BJ (cell line): Measurements from ENCODE around the gene TGFB3. TPM values are rescaled to one million over a fixed set of nuclear protein-coding genes. Genes with fewer than 3 reads are reported as not detected.

Experiments used
- CTCF ChIA-PET: fragments of 350-600 bp; formaldehyde crosslinking; extraction: SDS; loops from one replicate; lab custom pipeline; 2021; ENCODE audit warnings: antibody characterized with exemption, inconsistent platforms; lab: Yijun Ruan, JAX
- POLR2A ChIA-PET: fragments of 300-600 bp; sonication (Branson Sonifier 250); formaldehyde crosslinking; extraction: SDS; loops from one replicate; lab custom pipeline; 2021; ENCODE audit warnings: antibody characterized with exemption; lab: Charles Lee
- DNase-seq: peaks from one replicate; pipeline ENCODE4 v3.0.0-alpha.2; 2011; ENCODE audit warnings: low read depth
- H3K27me3 ChIP-seq: 2 replicates; pipeline ENCODE4 v1.6.0; 2011; ENCODE audit warnings: low read length; ENCODE audit not compliant: control insufficient read depth, insufficient read depth
- H3K36me3 ChIP-seq: 2 replicates; pipeline ENCODE4 v1.5.1; 2011; ENCODE audit warnings: low read length; ENCODE audit not compliant: control insufficient read depth, insufficient read depth
- H3K4me3 ChIP-seq: 2 replicates; pipeline ENCODE4 v1.5.1; 2011; ENCODE audit warnings: low read depth, mild to moderate bottlenecking, control low read depth, low read length
- polyA plus RNA-seq: library from polyadenylated mRNA; depleted of rRNA; stranded (reverse); fragments of >200 nt; gene quantifications from 2 replicates; pipeline ENCODE4 v1.2.3, GENCODE V29; 2011
- TF ChIP-seq, protein P1 (sequence below): IDR thresholded peaks from 2 replicates; pipeline ENCODE4 v1.5.1; 2011; ENCODE audit warnings: low read depth, mild to moderate bottlenecking, control low read depth, inconsistent platforms, low read length, moderate library complexity; ENCODE audit not compliant: insufficient read depth

TGFB3 gene
- polyA plus RNA-seq, 1 experiment: 6.7 TPM

DNA sequence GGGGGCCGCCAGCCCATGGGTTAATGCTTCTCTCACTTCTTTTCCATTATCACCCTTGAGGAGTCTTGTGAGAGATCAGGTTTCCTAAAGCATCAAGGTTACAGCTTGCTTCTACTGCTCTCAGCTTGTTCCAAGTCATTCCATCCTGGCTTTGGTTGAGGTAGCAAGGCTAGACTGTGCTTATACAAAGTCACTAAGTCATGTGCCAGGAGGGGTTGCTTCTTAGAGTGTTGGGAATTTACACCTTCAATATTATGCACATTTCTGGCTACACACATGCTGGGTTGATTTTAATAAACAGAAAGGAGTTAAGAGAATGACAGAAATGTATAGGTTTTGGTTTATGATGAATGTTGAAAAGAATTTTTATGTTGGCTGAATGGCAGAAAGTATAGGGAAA is 25.6 kb upstream of the TGFB3 start:
- CTCF ChIA-PET: interaction anchor here (1.0 to 2.3 kb wide), 5 partner anchors 11 to 298 kb away, joined by 3 to 10 read pairs (median 6); no protein-coding TSS in a partner anchor
- H3K36me3 ChIP-seq: peaks cover 10% of the 10 kb centered on the region
- POLR2A ChIA-PET: no interaction called here

DNA sequence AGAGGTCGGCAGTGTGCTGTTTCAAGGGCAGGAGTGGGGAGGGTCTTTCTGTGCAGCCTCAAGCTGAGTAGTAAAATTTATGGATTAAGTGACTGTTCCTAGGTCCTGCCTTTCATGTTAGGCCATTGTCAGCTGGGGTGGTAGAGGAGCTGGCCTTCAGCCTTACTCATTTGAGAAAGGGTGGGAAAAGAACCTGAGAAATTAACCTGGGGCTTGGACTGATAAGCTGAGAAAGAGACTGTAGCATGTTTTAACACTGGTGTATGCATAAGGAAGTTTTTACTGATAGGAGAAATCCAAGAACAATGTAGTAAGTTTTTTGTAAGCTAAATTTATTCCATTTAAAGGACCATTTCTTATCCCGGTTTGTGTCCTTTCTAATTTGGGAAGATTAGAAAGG is 24.5 kb upstream of the TGFB3 start:
- POLR2A ChIA-PET: interaction anchor here (0.6 kb wide), 1 partner anchor 23 kb away, joined by 3 read pairs; no protein-coding TSS in a partner anchor

More for the DNA sequence above, 25.6 kb upstream of the TGFB3 start:
- TF ChIP-seq, protein P1, sequence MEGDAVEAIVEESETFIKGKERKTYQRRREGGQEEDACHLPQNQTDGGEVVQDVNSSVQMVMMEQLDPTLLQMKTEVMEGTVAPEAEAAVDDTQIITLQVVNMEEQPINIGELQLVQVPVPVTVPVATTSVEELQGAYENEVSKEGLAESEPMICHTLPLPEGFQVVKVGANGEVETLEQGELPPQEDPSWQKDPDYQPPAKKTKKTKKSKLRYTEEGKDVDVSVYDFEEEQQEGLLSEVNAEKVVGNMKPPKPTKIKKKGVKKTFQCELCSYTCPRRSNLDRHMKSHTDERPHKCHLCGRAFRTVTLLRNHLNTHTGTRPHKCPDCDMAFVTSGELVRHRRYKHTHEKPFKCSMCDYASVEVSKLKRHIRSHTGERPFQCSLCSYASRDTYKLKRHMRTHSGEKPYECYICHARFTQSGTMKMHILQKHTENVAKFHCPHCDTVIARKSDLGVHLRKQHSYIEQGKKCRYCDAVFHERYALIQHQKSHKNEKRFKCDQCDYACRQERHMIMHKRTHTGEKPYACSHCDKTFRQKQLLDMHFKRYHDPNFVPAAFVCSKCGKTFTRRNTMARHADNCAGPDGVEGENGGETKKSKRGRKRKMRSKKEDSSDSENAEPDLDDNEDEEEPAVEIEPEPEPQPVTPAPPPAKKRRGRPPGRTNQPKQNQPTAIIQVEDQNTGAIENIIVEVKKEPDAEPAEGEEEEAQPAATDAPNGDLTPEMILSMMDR: no peak
- Histone ChIP-seq H3K4me3 (no peak overlapping the region), H3K27me3 (no peaks in the 10 kb centered on the region)
- DNase-seq: no peak

DNA sequence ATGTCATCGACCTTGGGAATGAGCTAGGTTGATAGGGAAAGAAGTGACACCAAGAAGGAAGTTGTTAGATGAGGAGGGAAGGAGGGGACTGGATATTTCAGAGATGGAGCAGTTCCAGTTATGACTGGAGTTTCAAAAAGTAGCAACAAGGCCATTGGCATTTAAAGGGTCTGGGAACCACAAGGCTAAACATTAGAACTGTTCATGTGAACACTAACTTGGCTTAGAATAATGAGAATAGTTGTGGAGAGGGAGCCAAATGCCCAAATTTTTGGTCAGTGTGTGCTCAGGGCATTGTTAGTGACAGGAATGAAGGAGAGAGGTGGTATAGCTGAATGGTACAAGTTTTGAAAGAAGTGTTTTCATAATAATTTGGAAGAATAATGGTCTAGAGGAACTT is 20.6 kb upstream of the TGFB3 start:
- TF ChIP-seq, protein P1: no peak
- no peaks in the 10 kb centered on the region for H3K27me3 ChIP-seq
- CTCF ChIA-PET: interaction anchor here (1.2 kb wide), 1 partner anchor 96 kb away, joined by 3 read pairs; no protein-coding TSS in a partner anchor
- DNase-seq: no peak
- POLR2A ChIA-PET: no interaction called here
- peaks cover 13% of the 10 kb centered on the region for H3K36me3 ChIP-seq
- no peak overlapping the region for H3K4me3 ChIP-seq

More for the DNA sequence above, 24.5 kb upstream of the TGFB3 start:
- H3K27me3 ChIP-seq: no peaks in the 10 kb centered on the region
- TF ChIP-seq, protein P1: no peak
- H3K4me3 ChIP-seq: no peak overlapping the region
- DNase-seq: no peak
- CTCF ChIA-PET: interaction anchor here (0.6 to 1.0 kb wide), 3 partner anchors 10 to 126 kb away, joined by 3 to 5 read pairs (median 3); no protein-coding TSS in a partner anchor
- peaks cover 9% of the 10 kb centered on the region for H3K36me3 ChIP-seq

DNA sequence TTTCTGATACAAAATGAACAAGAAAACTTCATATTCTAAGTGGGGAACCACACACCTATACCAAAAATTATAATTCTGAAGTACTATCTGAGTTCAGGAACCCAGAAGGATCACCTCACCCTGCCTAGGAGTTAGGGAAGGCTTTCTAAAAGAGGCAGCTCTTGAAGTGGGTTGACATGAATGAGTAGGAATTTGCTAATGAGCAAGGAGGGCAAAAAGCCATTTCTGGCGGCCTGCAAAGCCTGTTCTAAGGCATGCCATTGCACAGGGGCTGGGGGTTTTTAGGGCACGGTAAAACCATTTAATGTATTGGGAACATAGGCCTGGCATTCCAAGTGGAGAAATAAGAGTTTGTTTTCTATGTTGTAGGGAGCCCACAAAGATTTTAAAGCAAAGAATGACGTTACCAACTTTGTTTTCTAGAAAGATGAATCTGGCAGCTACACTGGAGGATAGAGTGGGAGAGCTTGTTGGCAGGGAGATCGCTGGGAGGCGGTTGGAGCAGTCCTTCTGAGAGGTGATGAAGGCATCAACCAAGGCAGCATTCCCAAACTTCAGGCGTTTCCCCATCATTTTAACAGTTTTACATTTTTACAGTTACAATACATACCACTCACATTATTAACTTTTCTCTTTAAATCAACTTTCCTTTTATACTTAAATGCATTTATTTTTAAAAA is 17.9 kb upstream of the TGFB3 start:
- ChIA-PET POLR2A (no interaction called here), CTCF (interaction anchor here (0.6 to 1.2 kb wide), 2 partner anchors 116 to 288 kb away, joined by 3 read pairs; no protein-coding TSS in a partner anchor)
- Histone ChIP-seq H3K27me3 (no peaks in the 10 kb centered on the region), H3K36me3 (peaks cover 8% of the 10 kb centered on the region; the same call in 1 of the 2 replicates), H3K4me3 (no peak overlapping the region)
- TF ChIP-seq, protein P1: no peak
- DNase-seq: no peak

DNA sequence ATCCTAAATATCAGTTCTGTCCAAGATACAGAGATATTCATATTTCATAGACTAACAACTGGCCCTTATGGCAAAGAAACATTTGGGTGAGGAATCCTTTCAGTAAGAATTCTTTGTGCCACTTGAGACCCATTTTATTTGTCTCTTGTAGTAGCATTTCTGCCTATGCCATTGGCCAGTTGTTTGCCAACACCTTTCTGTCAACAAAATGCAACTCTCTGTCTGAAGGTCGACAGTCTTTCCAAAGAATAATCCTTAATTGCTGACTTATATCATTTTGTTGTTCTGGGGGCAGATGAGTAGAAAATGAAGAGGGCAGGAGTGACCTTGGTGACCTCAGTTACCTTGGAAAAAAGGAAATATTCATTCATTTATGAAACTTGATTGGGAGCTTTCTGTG is 14.7 kb upstream of the TGFB3 start:
- POLR2A ChIA-PET: no interaction called here
- no peak for DNase-seq
- CTCF ChIA-PET: interaction anchor here (0.7 to 1.7 kb wide), 3 partner anchors 10 to 286 kb away, joined by 3 to 5 read pairs (median 3); no protein-coding TSS in a partner anchor
- Histone ChIP-seq H3K4me3 (no peak overlapping the region), H3K36me3 (peaks cover 12% of the 10 kb centered on the region), H3K27me3 (no peaks in the 10 kb centered on the region)
- TF ChIP-seq, protein P1: no peak
